Stimulated activated effector memory CD8-positive, alpha-beta T cell treated with anti-CD3 and anti-CD28 coated beads, Interleukin-12 subunit alpha, Interleukin-12 subunit beta, amount 100 ng/mL, for 72 hours (primary cell): ENCODE results near the gene ADNP2.

Experiments
- ATAC-seq: fragments of 150-1000 bp; cut with Tn5 transposase; 2 replicates; pipeline ENCODE4 v1.10.0; 2021
- DNase-seq, 2 donors: peaks; one replicate each; pipeline ENCODE4 v3.0.0; 2021 to 2022; ENCODE audit warnings: low spot score in 2 of 2
- H3K27ac Mint-ChIP-seq: one replicate; pipeline ENCODE4 v1.8.0; 2022; ENCODE audit warnings: mild to moderate bottlenecking, mixed read lengths
- H3K36me3 Mint-ChIP-seq: one replicate; pipeline ENCODE4 v1.8.0; 2022; ENCODE audit warnings: mild to moderate bottlenecking, mixed read lengths
- H3K4me1 Mint-ChIP-seq: one replicate; pipeline ENCODE4 v1.8.0; 2022; ENCODE audit warnings: mixed read lengths
- H3K4me3 Mint-ChIP-seq: one replicate; pipeline ENCODE4 v1.8.0; 2022; ENCODE audit warnings: mild to moderate bottlenecking, mixed read lengths
- H3K9me3 Mint-ChIP-seq: one replicate; pipeline ENCODE4 v1.8.0; 2022; ENCODE audit warnings: mixed read lengths

ADNP2 gene, protein sequence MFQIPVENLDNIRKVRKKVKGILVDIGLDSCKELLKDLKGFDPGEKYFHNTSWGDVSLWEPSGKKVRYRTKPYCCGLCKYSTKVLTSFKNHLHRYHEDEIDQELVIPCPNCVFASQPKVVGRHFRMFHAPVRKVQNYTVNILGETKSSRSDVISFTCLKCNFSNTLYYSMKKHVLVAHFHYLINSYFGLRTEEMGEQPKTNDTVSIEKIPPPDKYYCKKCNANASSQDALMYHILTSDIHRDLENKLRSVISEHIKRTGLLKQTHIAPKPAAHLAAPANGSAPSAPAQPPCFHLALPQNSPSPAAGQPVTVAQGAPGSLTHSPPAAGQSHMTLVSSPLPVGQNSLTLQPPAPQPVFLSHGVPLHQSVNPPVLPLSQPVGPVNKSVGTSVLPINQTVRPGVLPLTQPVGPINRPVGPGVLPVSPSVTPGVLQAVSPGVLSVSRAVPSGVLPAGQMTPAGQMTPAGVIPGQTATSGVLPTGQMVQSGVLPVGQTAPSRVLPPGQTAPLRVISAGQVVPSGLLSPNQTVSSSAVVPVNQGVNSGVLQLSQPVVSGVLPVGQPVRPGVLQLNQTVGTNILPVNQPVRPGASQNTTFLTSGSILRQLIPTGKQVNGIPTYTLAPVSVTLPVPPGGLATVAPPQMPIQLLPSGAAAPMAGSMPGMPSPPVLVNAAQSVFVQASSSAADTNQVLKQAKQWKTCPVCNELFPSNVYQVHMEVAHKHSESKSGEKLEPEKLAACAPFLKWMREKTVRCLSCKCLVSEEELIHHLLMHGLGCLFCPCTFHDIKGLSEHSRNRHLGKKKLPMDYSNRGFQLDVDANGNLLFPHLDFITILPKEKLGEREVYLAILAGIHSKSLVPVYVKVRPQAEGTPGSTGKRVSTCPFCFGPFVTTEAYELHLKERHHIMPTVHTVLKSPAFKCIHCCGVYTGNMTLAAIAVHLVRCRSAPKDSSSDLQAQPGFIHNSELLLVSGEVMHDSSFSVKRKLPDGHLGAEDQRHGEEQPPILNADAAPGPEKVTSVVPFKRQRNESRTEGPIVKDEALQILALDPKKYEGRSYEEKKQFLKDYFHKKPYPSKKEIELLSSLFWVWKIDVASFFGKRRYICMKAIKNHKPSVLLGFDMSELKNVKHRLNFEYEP

DNA sequence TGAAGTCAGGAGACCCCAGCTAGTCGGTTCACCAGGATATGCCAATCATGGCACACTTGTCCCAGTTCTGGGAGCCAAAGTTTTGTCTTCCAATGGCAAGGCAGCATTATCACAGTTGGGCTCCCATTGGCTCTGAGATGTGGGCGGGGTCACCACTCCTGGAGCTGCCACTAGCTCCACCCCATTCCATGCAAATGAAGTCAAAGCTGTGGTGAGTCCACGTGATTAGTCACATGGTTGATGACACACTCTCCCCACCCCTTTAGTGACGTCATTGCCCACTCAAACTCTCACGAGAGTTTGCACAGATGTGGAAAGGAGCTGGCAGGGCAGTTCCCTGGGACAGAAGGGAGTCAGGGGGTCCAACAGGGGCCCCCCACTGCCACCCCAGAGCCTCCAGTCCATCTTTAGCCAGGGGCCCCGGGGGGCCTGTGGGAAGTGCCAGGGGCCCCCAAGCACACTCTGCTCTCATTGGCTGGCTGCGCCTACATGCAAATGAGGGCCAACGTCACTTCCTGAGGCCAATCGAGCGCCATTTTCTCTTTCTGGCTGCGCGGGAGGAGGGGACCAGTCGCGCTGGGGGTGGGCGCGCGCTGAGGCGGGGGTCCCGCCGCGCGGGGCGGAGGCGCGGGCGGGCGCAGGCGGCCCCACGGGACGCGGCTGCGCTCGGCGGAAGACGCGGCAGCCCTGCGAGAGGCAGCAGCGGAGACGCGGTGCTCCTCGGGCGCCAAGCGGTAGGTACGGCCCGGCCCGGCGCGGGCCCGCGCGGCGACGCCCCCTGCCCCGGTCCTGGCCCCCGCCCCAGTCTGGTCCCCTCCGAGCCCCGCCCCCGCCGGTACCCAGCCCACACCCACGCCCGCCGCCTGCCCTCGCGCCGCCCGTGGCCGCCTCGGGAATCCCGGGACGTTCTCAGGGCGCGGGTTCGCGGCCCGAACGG lies at the start of gene ADNP2:
ADNP2 (plus strand) TSS at position 524 of the 937 bp plus-strand sequence. CDS start 8,281 bp downstream, outside the sequence.
- peaks cover 26% of the 10 kb centered on the region for H3K36me3 Mint-ChIP-seq
- DNase-seq, result peak; percentile 72 to 92
- peak within 1 kb of the TSS; percentile 89 for H3K27ac Mint-ChIP-seq
- ATAC-seq, result peak; percentile 83
- H3K4me3 Mint-ChIP-seq, result peak within 1 kb of the TSS; percentile 74
- H3K9me3 Mint-ChIP-seq, result no peaks in the 10 kb centered on the region
- H3K4me1 Mint-ChIP-seq, result peaks cover 46% of the 10 kb centered on the region

- no peaks in the 10 kb centered on the region for H3K4me1 Mint-ChIP-seq
- H3K9me3 Mint-ChIP-seq, result peaks cover 22% of the 10 kb centered on the region
- H3K4me3 Mint-ChIP-seq, result no peak overlapping the region
- no peaks in the 10 kb centered on the region for H3K36me3 Mint-ChIP-seq
- H3K27ac Mint-ChIP-seq, result no peak overlapping the region
- no peak for DNase-seq
- ATAC-seq, result no peak
Measured at GRCh38 chr18:80059945-80060344, 49.1 kb upstream of the ADNP2 start.

DNA sequence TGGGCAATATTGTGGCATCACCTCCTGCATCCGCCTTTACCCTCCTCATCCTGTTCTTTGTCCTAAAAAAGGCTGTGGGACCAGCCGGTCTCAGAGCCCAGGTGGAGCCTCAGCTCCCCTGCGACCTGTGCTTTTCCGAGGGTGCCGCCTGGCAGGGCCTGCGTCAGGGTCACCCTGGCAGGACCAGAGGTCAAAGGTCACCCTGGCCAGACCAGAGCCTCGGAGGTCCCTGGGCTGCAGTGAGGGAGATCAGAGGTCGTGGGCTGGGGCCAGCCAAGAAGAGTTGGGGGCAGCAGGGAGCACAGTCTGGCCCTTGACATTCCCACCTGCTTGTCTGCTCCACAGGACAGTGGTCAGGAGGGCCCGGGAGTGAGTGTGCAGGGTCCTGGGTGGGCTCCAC lies 43.4 kb upstream of the ADNP2 start:
- Mint-ChIP-seq H3K4me3 (no peak overlapping the region), H3K36me3 (no peaks in the 10 kb centered on the region), H3K4me1 (no peaks in the 10 kb centered on the region), H3K27ac (no peak overlapping the region), H3K9me3 (no peaks in the 10 kb centered on the region)
- no peak for ATAC-seq
- no peak for DNase-seq

GRCh38 chr18:80067321-80067720 lies 41.7 kb upstream of the ADNP2 start:
- H3K27ac Mint-ChIP-seq, result peak overlapping the region; percentile 63
- H3K4me3 Mint-ChIP-seq, result no peak overlapping the region
- no peaks in the 10 kb centered on the region for H3K9me3 Mint-ChIP-seq
- no peaks in the 10 kb centered on the region for H3K36me3 Mint-ChIP-seq
- no peaks in the 10 kb centered on the region for H3K4me1 Mint-ChIP-seq
- ATAC-seq (no peak), DNase-seq (no peak)

DNA sequence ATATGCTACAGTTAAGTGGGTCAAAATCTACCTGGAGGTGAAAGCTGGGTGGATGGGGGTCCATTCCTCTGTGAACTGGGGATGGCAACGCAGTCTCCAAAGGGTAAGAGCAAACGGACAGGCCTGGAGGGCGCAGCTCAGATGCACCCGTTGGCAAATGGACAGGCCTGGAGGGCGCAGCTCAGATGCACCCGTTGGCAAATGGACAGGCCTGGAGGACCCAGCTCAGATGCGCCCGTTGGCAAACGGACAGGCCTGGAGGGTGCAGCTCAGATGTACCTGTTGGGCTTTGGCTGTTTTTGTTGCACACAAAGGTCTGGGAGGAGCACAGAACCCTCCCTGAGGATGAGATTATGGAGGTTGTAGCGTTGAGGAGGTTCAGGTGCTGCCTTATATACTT lies 41.2 kb upstream of the ADNP2 start:
- no peak overlapping the region for H3K4me3 Mint-ChIP-seq
- H3K36me3 Mint-ChIP-seq, result no peaks in the 10 kb centered on the region
- no peaks in the 10 kb centered on the region for H3K4me1 Mint-ChIP-seq
- ATAC-seq (no peak), DNase-seq (no peak)
- H3K27ac Mint-ChIP-seq, result no peak overlapping the region
- H3K9me3 Mint-ChIP-seq, result no peaks in the 10 kb centered on the region

DNA sequence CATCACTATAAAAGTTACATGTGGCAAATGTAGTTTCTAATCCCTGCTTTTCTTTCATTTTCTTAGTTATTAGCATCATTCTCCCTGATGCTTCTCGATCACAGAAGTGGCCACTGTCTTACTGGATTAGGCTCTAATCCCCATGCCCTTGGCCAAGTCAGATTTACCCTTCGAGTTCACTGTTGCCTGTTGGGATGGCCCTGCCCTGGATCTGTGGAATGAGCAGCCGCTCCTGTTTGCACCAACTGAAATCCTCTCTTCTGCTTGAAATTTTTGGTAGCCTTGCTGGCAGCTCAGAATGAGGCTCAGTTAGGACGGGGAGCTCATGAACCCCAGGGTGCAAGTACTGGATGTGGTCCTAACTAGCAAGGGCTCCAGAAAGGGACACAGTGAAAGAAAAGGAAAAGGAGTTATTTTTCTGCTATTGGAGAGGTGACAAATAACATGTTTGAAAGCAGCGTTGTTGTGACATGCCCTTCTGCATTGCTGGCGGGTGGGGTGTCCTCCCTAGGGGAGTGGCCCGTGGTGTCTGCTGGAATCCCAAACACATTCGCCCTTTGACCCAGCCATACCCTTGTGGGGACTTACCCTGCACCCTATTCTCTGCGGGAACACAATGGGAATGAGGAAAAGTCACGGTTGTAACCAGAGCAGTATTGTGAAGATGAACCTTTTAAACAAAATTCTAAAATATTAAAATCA lies 40.3 kb upstream of the ADNP2 start:
- no peak overlapping the region for H3K27ac Mint-ChIP-seq
- H3K36me3 Mint-ChIP-seq, result no peaks in the 10 kb centered on the region
- H3K9me3 Mint-ChIP-seq, result no peaks in the 10 kb centered on the region
- no peak overlapping the region for H3K4me3 Mint-ChIP-seq
- DNase-seq (no peak), ATAC-seq (no peak)
- H3K4me1 Mint-ChIP-seq, result no peaks in the 10 kb centered on the region

DNA sequence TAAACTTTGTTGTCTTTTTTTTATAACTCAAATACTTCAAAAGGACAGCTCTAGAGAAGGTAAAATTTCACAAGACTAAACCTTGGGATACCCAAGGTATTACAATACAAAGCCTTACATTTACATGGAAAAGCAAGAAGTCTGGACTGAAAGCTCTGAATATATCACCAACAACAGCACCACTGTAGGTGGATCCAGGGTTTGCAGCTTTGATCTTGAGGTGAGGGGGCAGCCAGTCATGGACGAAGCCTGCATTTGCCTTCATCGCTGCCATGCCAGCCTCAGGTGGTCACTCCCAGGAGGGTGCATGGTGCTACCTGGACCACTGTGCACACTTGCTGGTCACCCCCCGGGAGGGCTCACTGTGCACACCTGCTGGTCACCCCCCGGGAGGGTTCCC lies 38.2 kb upstream of the ADNP2 start:
- no peaks in the 10 kb centered on the region for H3K4me1 Mint-ChIP-seq
- no peak overlapping the region for H3K27ac Mint-ChIP-seq
- no peak for ATAC-seq
- H3K4me3 Mint-ChIP-seq, result no peak overlapping the region
- no peaks in the 10 kb centered on the region for H3K36me3 Mint-ChIP-seq
- no peak for DNase-seq
- no peaks in the 10 kb centered on the region for H3K9me3 Mint-ChIP-seq

GRCh38 chr18:80074183-80074582 lies 34.9 kb upstream of the ADNP2 start:
- ATAC-seq (no peak), DNase-seq (no peak)
- Mint-ChIP-seq H3K36me3 (no peaks in the 10 kb centered on the region), H3K9me3 (no peaks in the 10 kb centered on the region), H3K4me1 (no peaks in the 10 kb centered on the region), H3K4me3 (no peak overlapping the region), H3K27ac (no peak overlapping the region)

DNA sequence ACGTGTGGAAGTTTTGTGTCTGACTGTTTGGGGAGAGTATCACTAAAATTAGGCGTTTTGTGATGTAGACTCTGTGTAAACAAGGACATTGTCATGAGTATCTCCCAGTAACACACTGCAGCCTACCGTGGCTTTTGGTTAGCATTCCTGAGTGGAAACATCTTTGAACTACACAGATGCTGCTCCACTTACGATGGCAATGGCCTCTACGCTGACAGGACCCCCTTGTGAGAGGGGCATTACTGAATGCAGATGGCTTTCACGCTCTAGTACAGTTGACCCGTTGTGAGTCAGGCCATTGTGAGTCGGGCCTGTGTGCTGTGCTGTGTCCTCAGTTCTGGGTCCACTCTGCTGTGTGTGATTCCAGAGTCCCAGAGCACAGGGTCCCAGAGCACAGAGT lies 34.4 kb upstream of the ADNP2 start:
- Mint-ChIP-seq H3K4me1 (no peaks in the 10 kb centered on the region), H3K9me3 (no peaks in the 10 kb centered on the region), H3K27ac (no peak overlapping the region), H3K36me3 (no peaks in the 10 kb centered on the region), H3K4me3 (no peak overlapping the region)
- ATAC-seq (no peak), DNase-seq (no peak)

DNA sequence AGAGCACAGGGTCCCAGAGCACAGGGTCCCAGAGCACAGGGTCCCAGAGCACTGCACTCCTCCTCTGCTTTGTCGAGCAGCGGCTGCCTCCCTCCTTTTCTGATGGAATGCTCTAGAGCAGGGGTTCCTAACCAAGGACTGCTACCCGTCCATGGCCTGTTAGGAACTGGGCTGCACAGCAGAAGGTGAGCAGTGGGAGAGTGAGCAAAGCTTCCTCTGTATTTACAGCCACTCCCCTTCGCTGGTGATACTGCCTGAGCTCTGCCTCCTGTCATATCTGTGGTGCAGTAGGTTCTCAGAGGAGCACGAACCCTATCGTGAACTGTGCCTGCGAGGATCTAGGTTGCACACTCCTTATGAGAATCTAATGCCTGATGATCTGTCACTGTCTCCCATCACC lies 33.1 kb upstream of the ADNP2 start:
- Mint-ChIP-seq H3K9me3 (no peaks in the 10 kb centered on the region), H3K36me3 (no peaks in the 10 kb centered on the region), H3K4me3 (no peak overlapping the region), H3K27ac (no peak overlapping the region), H3K4me1 (no peaks in the 10 kb centered on the region)
- ATAC-seq (no peak), DNase-seq (no peak)

DNA sequence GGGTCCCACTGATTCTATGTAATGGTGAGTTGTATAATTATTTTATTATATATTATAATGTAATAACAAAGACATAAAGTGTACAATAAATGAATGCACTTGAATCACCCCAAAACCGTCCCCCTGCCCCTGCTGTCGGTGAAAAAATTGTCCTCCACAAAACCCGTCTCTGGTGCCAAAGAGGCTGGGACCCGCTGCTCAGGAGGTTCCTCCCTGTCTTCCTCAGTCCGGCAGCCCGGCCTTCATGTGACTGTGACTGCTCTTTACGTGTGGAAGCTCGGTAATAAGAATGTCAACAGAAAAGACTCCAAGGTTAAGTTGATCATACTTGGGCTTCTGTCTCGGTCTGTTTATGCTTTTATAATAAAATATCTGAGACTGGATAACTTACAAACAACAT lies 32.7 kb upstream of the ADNP2 start:
- Mint-ChIP-seq H3K36me3 (no peaks in the 10 kb centered on the region), H3K9me3 (no peaks in the 10 kb centered on the region), H3K4me3 (no peak overlapping the region), H3K4me1 (no peaks in the 10 kb centered on the region), H3K27ac (no peak overlapping the region)
- ATAC-seq (no peak), DNase-seq (no peak)

DNA sequence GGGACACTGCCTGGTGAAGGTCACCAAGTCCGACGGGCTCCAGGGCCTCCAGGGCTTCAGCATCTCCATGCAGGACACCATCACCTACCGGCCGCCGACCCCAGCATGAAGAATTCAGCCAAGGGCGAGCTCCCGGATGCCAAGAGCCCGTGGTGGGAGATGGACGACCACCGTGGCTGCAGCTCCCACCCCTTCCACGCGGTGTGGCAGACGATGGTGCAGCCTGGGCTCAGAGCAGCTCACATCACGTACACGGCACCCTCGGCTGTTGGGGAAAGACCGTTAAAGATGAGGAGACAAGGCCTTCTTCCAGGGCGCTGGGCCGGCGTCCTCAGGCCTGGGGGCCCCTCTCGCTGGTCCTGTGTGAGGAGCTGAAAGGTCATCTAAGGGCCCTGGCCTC lies 31.2 kb upstream of the ADNP2 start:
- no peaks in the 10 kb centered on the region for H3K4me1 Mint-ChIP-seq
- no peaks in the 10 kb centered on the region for H3K36me3 Mint-ChIP-seq
- DNase-seq (no peak), ATAC-seq (no peak)
- no peaks in the 10 kb centered on the region for H3K9me3 Mint-ChIP-seq
- no peak overlapping the region for H3K4me3 Mint-ChIP-seq
- H3K27ac Mint-ChIP-seq, result no peak overlapping the region

DNA sequence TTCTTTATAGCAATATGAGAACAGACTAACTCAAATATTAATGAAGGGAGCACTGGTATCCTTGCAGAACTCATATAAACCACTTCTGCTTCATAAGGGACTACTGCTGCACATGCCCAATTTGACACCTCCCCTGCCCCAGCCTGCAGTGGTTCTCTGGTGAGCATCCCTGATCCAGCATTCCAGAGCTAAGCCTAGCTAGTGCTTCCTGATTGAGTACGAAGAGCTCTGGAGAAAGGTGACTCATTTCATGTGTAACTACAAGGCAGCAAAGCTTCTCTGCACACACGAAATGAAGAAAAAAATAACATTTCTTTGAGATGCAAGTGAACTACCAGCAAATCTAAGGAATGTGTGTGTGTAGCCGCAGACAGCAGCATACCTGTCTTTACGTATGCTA lies 22.8 kb upstream of the ADNP2 start:
- no peak overlapping the region for H3K4me3 Mint-ChIP-seq

GRCh38 chr18:80088036-80088435 lies 21.0 kb upstream of the ADNP2 start:
- no peak for DNase-seq
- H3K9me3 Mint-ChIP-seq, result peaks cover 21% of the 10 kb centered on the region
- ATAC-seq, result no peak
- H3K27ac Mint-ChIP-seq, result no peak overlapping the region
- no peak overlapping the region for H3K4me3 Mint-ChIP-seq
- no peaks in the 10 kb centered on the region for H3K4me1 Mint-ChIP-seq
- no peaks in the 10 kb centered on the region for H3K36me3 Mint-ChIP-seq

More for the DNA sequence above, 22.8 kb upstream of the ADNP2 start:
- ATAC-seq (no peak), DNase-seq (no peak)
- Mint-ChIP-seq H3K9me3 (peaks cover 21% of the 10 kb centered on the region), H3K4me1 (no peaks in the 10 kb centered on the region), H3K36me3 (no peaks in the 10 kb centered on the region), H3K27ac (no peak overlapping the region)
